Measurements from ENCODE around the gene PLTP. TPM values are rescaled to one million over a fixed set of nuclear protein-coding genes. Genes with fewer than 3 reads are reported as not detected.
A peak's percentile ranks its signal among the peaks of the same experiment; 100 is the strongest.

The PLTP gene
- total and polyA plus RNA-seq, 2 of the 13 experiments (the other 11 are each of a cell fraction or from before 2014, with no cell fraction given) = 16.9 to 28.6 TPM

DNA sequence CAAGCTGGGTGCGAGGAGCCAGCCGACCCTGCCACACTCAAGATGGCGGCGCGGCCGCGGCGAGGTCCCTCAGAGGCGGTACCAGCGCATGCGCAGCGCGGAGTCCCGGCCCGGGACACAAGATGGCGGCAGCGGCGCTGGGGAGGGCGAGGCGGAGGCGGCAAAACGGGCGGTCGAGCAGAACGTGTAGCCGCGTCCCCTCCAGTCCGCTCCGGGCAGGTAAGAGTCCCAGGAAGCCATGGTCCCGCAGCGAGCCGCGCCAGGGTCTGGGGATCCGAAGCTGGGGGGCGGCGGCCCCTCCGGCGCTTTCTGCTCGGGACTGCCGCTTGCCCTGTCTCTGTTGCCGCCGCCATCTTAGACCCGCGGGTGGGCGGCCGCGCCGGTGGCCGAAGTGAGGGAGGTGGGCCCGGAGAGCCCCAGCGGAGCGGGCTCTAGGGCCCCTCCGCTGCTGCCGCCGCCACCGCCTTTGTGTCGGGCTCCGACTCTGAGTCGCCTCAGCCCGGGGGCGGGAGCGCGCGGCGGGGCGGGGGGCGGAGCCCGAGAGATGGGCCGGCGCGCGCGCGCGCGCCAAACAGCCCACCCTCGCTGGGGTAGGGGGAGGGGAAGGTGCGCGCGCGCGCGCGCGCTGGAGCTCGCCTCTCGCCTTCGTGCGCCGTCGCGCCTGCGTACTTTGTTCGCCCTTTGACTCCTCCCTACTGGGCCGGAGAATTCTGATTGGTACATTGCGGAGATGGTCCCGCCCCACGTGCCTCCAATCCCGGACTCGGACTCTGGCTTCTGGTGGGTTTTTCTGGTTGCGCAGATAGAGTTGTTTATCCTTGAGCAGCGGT lies 22.8 kb upstream of the PLTP start, which contains the start of gene PCIF1 (continued):
- TF ChIP-seq ZNF281 (CRISPR knock-in tag; IDR thresholded peaks at IDR 0.05; ENCODE audit: borderline replicate concordance) (peak; percentile 75), NKX3-1 (CRISPR knock-in tag; IDR thresholded peaks at IDR 0.05) (0 out of 2 replicates have a peak, but pooled peaks have one; percentile 78), ZNF552 (CRISPR knock-in tag; IDR thresholded peaks at IDR 0.05; ENCODE audit: borderline replicate concordance) (peak; percentile 95; the same call in 1 of the 2 replicates), ETV5 (CRISPR knock-in tag; IDR thresholded peaks at IDR 0.05; ENCODE audit: borderline replicate concordance) (peak; percentile 48; the same call in 1 of the 2 replicates), ZFP41 (CRISPR knock-in tag; IDR thresholded peaks at IDR 0.05; ENCODE audit: borderline replicate concordance) (peak; percentile 96), NFKB2 (CRISPR knock-in tag; IDR thresholded peaks at IDR 0.05; ENCODE audit: borderline replicate concordance) (peak; percentile 94), ZNF749 (CRISPR knock-in tag; IDR thresholded peaks at IDR 0.05; ENCODE audit: borderline replicate concordance) (no peak), ZNF225 (CRISPR knock-in tag; IDR thresholded peaks at IDR 0.05) (peak; percentile 84), FOXM1 (CRISPR knock-in tag; IDR thresholded peaks at IDR 0.05) (0 out of 2 replicates have a peak, but pooled peaks have one; percentile 59), SRF (IDR thresholded peaks at IDR 0.05; ENCODE audit: low read depth, low read length) (no peak; the same call in 1 of the 2 replicates), ZEB1 (IDR thresholded peaks at IDR 0.05; ENCODE audit: insufficient replicate concordance, low read depth) (no peak)
- TF ChIP-seq, protein P1, sequence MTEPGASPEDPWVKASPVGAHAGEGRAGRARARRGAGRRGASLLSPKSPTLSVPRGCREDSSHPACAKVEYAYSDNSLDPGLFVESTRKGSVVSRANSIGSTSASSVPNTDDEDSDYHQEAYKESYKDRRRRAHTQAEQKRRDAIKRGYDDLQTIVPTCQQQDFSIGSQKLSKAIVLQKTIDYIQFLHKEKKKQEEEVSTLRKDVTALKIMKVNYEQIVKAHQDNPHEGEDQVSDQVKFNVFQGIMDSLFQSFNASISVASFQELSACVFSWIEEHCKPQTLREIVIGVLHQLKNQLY (CRISPR knock-in tag; IDR thresholded peaks at IDR 0.05) = peak; percentile 54; the same call in 1 of the 2 replicates
- TF ChIP-seq, protein P2, sequence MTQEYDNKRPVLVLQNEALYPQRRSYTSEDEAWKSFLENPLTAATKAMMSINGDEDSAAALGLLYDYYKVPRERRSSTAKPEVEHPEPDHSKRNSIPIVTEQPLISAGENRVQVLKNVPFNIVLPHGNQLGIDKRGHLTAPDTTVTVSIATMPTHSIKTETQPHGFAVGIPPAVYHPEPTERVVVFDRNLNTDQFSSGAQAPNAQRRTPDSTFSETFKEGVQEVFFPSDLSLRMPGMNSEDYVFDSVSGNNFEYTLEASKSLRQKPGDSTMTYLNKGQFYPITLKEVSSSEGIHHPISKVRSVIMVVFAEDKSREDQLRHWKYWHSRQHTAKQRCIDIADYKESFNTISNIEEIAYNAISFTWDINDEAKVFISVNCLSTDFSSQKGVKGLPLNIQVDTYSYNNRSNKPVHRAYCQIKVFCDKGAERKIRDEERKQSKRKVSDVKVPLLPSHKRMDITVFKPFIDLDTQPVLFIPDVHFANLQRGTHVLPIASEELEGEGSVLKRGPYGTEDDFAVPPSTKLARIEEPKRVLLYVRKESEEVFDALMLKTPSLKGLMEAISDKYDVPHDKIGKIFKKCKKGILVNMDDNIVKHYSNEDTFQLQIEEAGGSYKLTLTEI (CRISPR knock-in tag; conservative IDR thresholded peaks at IDR 0.05) = no peak
- TF ChIP-seq, protein P3, sequence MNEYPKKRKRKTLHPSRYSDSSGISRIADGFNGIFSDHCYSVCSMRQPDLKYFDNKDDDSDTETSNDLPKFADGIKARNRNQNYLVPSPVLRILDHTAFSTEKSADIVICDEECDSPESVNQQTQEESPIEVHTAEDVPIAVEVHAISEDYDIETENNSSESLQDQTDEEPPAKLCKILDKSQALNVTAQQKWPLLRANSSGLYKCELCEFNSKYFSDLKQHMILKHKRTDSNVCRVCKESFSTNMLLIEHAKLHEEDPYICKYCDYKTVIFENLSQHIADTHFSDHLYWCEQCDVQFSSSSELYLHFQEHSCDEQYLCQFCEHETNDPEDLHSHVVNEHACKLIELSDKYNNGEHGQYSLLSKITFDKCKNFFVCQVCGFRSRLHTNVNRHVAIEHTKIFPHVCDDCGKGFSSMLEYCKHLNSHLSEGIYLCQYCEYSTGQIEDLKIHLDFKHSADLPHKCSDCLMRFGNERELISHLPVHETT (CRISPR knock-in tag; conservative IDR thresholded peaks at IDR 0.05) = peak; percentile 79
- TF ChIP-seq, protein P4, sequence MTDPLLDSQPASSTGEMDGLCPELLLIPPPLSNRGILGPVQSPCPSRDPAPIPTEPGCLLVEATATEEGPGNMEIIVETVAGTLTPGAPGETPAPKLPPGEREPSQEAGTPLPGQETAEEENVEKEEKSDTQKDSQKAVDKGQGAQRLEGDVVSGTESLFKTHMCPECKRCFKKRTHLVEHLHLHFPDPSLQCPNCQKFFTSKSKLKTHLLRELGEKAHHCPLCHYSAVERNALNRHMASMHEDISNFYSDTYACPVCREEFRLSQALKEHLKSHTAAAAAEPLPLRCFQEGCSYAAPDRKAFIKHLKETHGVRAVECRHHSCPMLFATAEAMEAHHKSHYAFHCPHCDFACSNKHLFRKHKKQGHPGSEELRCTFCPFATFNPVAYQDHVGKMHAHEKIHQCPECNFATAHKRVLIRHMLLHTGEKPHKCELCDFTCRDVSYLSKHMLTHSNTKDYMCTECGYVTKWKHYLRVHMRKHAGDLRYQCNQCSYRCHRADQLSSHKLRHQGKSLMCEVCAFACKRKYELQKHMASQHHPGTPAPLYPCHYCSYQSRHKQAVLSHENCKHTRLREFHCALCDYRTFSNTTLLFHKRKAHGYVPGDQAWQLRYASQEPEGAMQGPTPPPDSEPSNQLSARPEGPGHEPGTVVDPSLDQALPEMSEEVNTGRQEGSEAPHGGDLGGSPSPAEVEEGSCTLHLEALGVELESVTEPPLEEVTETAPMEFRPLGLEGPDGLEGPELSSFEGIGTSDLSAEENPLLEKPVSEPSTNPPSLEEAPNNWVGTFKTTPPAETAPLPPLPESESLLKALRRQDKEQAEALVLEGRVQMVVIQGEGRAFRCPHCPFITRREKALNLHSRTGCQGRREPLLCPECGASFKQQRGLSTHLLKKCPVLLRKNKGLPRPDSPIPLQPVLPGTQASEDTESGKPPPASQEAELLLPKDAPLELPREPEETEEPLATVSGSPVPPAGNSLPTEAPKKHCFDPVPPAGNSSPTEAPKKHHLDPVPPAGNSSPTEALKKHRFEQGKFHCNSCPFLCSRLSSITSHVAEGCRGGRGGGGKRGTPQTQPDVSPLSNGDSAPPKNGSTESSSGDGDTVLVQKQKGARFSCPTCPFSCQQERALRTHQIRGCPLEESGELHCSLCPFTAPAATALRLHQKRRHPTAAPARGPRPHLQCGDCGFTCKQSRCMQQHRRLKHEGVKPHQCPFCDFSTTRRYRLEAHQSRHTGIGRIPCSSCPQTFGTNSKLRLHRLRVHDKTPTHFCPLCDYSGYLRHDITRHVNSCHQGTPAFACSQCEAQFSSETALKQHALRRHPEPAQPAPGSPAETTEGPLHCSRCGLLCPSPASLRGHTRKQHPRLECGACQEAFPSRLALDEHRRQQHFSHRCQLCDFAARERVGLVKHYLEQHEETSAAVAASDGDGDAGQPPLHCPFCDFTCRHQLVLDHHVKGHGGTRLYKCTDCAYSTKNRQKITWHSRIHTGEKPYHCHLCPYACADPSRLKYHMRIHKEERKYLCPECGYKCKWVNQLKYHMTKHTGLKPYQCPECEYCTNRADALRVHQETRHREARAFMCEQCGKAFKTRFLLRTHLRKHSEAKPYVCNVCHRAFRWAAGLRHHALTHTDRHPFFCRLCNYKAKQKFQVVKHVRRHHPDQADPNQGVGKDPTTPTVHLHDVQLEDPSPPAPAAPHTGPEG (CRISPR knock-in tag; IDR thresholded peaks at IDR 0.05) = peak; percentile 52; the same call in 1 of the 2 replicates

Data from HepG2 (cell line).